ENCODE measurements around the gene PLPP1. TPM values are rescaled to one million over a fixed set of nuclear protein-coding genes. Genes with fewer than 3 reads are reported as not detected.

The PLPP1 gene
- total RNA-seq, 1 experiment from 2014 or later = 10.5 TPM

- no peaks in the 10 kb centered on the region for H3K27me3 ChIP-seq (ENCODE audit: insufficient read depth, low read length)
- no peaks in the 10 kb centered on the region for H3K79me2 ChIP-seq (ENCODE audit: insufficient read depth, low read length)
- H3K4me1 ChIP-seq (ENCODE audit: control insufficient read depth in 1 of 2, insufficient read depth in 2 of 2, low read length in 2 of 2) = peaks cover 0 to 7% of the 10 kb centered on the region in 2 experiments; a peak in 2 of 4 replicates
- CTCF ChIA-PET = interaction anchor here (0.8 kb wide), 1 partner anchor 144 kb away, joined by 3 read pairs; no protein-coding TSS in a partner anchor
- H3K9ac ChIP-seq (ENCODE audit: low read length) = no peak overlapping the region
- BruUV-seq (replicated peaks) = no TSS peak
- no peak for TF ChIP-seq YY1 (IDR thresholded peaks at IDR 0.05; ENCODE audit: extremely low read depth, insufficient replicate concordance, low read depth, low read length)
- no peak for TF ChIP-seq RAD21 (IDR thresholded peaks at IDR 0.05; ENCODE audit: low read depth)
- TF ChIP-seq ELF1 (IDR thresholded peaks at IDR 0.05; ENCODE audit: borderline replicate concordance, low read depth) = no peak
- TF ChIP-seq SP1 (IDR thresholded peaks at IDR 0.05; ENCODE audit: low read depth) = no peak
- TF ChIP-seq ZNF274 (IDR thresholded peaks at IDR 0.05; ENCODE audit: low read depth, low read length) = no peak
- no peak for TF ChIP-seq ZFX (IDR thresholded peaks at IDR 0.05)
- no peak for TF ChIP-seq EZH2phosphoT487 (IDR thresholded peaks at IDR 0.05; ENCODE audit: borderline replicate concordance)
- no peak for TF ChIP-seq ATF3 (IDR thresholded peaks at IDR 0.05)
- TF ChIP-seq TCF7L2 (IDR thresholded peaks at IDR 0.05; ENCODE audit: borderline replicate concordance, extremely low read depth, insufficient read depth, insufficient read length) = no peak
- no peak for TF ChIP-seq CBX3 (IDR thresholded peaks at IDR 0.05; ENCODE audit: low read depth)
- no peak for TF ChIP-seq CEBPB (IDR thresholded peaks at IDR 0.05; ENCODE audit: low read depth)
- TF ChIP-seq SIN3A (IDR thresholded peaks at IDR 0.05; ENCODE audit: low read depth) = no peak
- no peak for TF ChIP-seq POLR2A (IDR thresholded peaks at IDR 0.05; ENCODE audit: borderline replicate concordance, extremely low read depth, insufficient read depth, insufficient read length)
- TF ChIP-seq POLR2AphosphoS5 (IDR thresholded peaks at IDR 0.05; ENCODE audit: low read depth, low read length) = no peak
- TF ChIP-seq JUND (IDR thresholded peaks at IDR 0.05) = no peak
- no peak for TF ChIP-seq SRF (IDR thresholded peaks at IDR 0.05; ENCODE audit: low read depth)
- TF ChIP-seq EGR1 (IDR thresholded peaks at IDR 0.05; ENCODE audit: low read depth) = no peak
- no peak for TF ChIP-seq CTCF (IDR thresholded peaks at IDR 0.05 in 2 of 3, conservative IDR thresholded peaks at IDR 0.05 in 1 of 3; ENCODE audit: borderline replicate concordance in 1 of 3, insufficient read depth in 1 of 3, low read depth in 2 of 3, low read length in 2 of 3)
- no peak for TF ChIP-seq MAX (IDR thresholded peaks at IDR 0.05)
- ATAC-seq (no peak), DNase-seq (ENCODE audit: low read depth, low spot score) (no peak)
- H3K36me3 ChIP-seq (ENCODE audit: control insufficient read depth in 1 of 2, insufficient read depth in 2 of 2, low read length in 2 of 2) = no peaks in the 10 kb centered on the region
- H3K9me3 ChIP-seq (ENCODE audit: control insufficient read depth in 1 of 2, insufficient read depth in 1 of 2, low read depth in 1 of 2, low read length in 2 of 2) = no peaks in the 10 kb centered on the region
- H2AFZ ChIP-seq (ENCODE audit: low read depth, low read length, poor library complexity, severe bottlenecking) = no peak overlapping the region
- RAD21 ChIA-PET (ENCODE audit: low non-redundant PET in 1 of 2, low total read pairs in 2 of 2, uncharacterized antibody in 2 of 2, unreplicated experiment in 2 of 2) = no interaction called here
- no peaks in the 10 kb centered on the region for H4K20me1 ChIP-seq (ENCODE audit: insufficient read depth)
- no peak overlapping the region for H3K4me2 ChIP-seq (ENCODE audit: low read length)
- POLR2A ChIA-PET = no interaction called here
- H3K27ac ChIP-seq (ENCODE audit: low read depth, low read length) = no peak overlapping the region
- no peak overlapping the region for H3K4me3 ChIP-seq (replicated peaks in 1 of 2; ENCODE audit: low read depth in 1 of 2, low read length in 2 of 2)
- intact Hi-C loops (cut with micrococcal nuclease) = no loop called here
- H3K9me2 ChIP-seq (ENCODE audit: insufficient read depth) = no peaks in the 10 kb centered on the region
These were observed 13.0 kb upstream of the PLPP1 start for GRCh38 chr5:55547781-55548180.

Measured in HCT116 (cell line).